Esophagus muscularis mucosa (tissue), 4 donors: Measurements from ENCODE around the gene ARAP1. TPM values are rescaled to one million over a fixed set of nuclear protein-coding genes. Genes with fewer than 3 reads are reported as not detected.

ENCODE experiments used
- DNase-seq: peaks from one replicate; pipeline ENCODE4 v3.0.0-alpha.2; 2017; ENCODE audit errors: extremely low spot score
- H3K27ac ChIP-seq, 4 donors: fragments of 200-600 bp; sonication (generic); replicated peaks in 1 of 4; 1 replicate in 3 of 4; 2 replicates in 1 of 4; pipeline ENCODE4 v1.5.1; 2016 to 2019; ENCODE audit warnings: mild to moderate bottlenecking in 1 of 4
- H3K27me3 ChIP-seq, 4 donors: fragments of 200-600 bp; sonication (generic); one replicate each; pipeline versions ENCODE4 v1.5.1 to v1.6.0; 2016 to 2019
- H3K36me3 ChIP-seq, 4 donors: fragments of 200-600 bp; sonication (generic); one replicate each; pipeline ENCODE4 v1.5.1; 2016 to 2019
- H3K4me1 ChIP-seq, 4 donors: fragments of 200-600 bp; sonication (generic); one replicate each; pipeline ENCODE4 v1.5.1; 2016 to 2019
- H3K4me3 ChIP-seq, 4 donors: fragments of 200-600 bp; sonication (generic); 1 replicate in 2 of 4; 2 replicates in 2 of 4; pipeline ENCODE4 v1.5.1; 2016 to 2019; ENCODE audit warnings: mild to moderate bottlenecking in 4 of 4, moderate library complexity in 1 of 4
- H3K9me3 ChIP-seq, 4 donors: fragments of 200-600 bp; sonication (generic); 1 replicate in 3 of 4; 2 replicates in 1 of 4; pipeline ENCODE4 v1.5.1; 2016 to 2019
- EP300 ChIP-seq: sonication (generic); formaldehyde crosslinking; IDR thresholded peaks from one replicate; pipeline ENCODE4 v1.6.1; 2017; ENCODE audit warnings: antibody characterized with exemption
- POLR2A ChIP-seq: fragments of 450-650 bp; IDR thresholded peaks from one replicate; pipeline ENCODE4 v1.6.1; 2017; ENCODE audit warnings: antibody characterized with exemption, moderate library complexity, mild to moderate bottlenecking, low read depth
- POLR2AphosphoS5 ChIP-seq, 2 donors: sonication (generic); formaldehyde crosslinking; IDR thresholded peaks; one replicate each; pipeline ENCODE4 v1.6.1; 2017; ENCODE audit warnings: antibody characterized with exemption in 2 of 2
- WGBS: methylation state at CpG from one replicate; pipeline ENCODE4 v1.1.5; 2018; 5-methylcytosine and 5-hydroxymethylcytosine counted together
- intact Hi-C: fragments of 100-400 bp; cut with DNase I; formaldehyde crosslinking; loops from one replicate; pipeline ENCODE4 v1.15.1; 2023
- total RNA-seq, 4 donors: library from RNA; depleted of rRNA; stranded (reverse); fragments of >200 nt; gene quantifications; one replicate each; pipeline versions ENCODE4 v1.1.0 to v1.2.1, GENCODE V29; 2016
- TF ChIP-seq, protein P1 (sequence below), 3 experiments: fragments of 200-600 bp in 2 of 3; fragments of 450-650 bp in 1 of 3; sonication (generic) in 2 of 3; IDR thresholded peaks; one replicate each; pipeline ENCODE4 v1.5.1; 2017 to 2019; ENCODE audit warnings: antibody characterized with exemption in 3 of 3, mild to moderate bottlenecking in 2 of 3, moderate library complexity in 1 of 3

Gene ARAP1
- total RNA-seq, 4 donors from 2014 or later: 83.7 to 115 (median 110) TPM

DNA sequence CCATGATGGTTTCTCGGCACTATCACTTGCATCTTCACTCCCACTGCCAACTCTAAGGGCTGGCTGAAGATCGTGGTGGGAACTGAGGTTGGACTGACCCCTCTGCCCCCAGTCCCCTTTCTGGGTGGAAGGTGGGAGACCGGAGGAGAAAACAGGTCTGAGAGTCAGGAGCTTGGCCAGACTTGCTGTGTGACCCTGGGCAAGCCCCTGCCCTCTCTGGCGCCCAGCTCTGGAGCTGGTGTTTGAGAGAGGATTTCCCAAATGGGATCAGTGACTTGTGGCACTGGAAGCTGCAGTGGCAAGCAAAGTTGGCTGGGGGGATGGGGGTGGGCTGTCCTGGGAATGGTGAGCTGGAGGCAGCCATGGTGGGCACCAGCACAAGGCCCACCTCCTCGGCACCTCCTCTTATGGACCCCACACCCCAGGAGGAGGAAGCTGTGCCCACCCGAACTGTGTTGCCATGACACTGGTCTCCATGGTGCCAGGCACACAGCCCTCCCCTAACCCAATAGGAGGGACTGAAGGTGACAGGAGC, 71.5 kb downstream of the ARAP1 start:
- WGBS: 61% methylated on average over 6 of the region's 6 CpGs
- intact Hi-C loops: loop anchor here (5.0 kb wide), 1 partner anchor 208 kb away; no protein-coding TSS in a partner anchor

DNA sequence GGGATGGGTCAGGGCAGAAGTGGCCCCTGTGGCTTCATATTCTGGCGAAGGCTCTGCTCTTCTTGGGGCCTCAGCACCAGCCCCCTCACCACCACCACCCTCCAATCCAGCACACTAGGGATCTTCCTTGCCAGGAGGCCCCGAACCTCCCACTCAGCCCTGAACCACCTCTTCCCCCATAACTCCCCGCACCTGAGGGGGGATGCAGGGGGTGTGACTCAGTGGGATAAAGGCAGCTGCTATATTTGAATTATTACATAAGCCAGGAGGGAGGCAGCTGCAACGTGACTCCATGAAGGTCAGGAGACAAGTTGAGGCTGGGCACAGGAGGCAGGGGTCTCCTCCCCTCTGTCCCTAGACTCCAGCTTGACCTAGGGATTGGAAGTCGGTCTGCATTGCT, 72.3 kb downstream of the ARAP1 start:
- intact Hi-C loops: loop anchor here (5.0 kb wide), 1 partner anchor 208 kb away; no protein-coding TSS in a partner anchor
- 67% methylated on average over 5 of the region's 5 CpGs for WGBS
- Histone ChIP-seq H3K9me3 (no peaks in the 10 kb centered on the region), H3K36me3 (peaks cover 0 to 11% (median 6%) of the 10 kb centered on the region in 4 donors), H3K27me3 (peaks cover 0 to 57% (median 32%) of the 10 kb centered on the region in 4 donors), H3K27ac (no peak overlapping the region), H3K4me3 (no peak overlapping the region), H3K4me1 (peaks cover 9 to 36% (median 28%) of the 10 kb centered on the region in 4 donors)
- no peak for TF ChIP-seq EP300
- TF ChIP-seq, protein P1, sequence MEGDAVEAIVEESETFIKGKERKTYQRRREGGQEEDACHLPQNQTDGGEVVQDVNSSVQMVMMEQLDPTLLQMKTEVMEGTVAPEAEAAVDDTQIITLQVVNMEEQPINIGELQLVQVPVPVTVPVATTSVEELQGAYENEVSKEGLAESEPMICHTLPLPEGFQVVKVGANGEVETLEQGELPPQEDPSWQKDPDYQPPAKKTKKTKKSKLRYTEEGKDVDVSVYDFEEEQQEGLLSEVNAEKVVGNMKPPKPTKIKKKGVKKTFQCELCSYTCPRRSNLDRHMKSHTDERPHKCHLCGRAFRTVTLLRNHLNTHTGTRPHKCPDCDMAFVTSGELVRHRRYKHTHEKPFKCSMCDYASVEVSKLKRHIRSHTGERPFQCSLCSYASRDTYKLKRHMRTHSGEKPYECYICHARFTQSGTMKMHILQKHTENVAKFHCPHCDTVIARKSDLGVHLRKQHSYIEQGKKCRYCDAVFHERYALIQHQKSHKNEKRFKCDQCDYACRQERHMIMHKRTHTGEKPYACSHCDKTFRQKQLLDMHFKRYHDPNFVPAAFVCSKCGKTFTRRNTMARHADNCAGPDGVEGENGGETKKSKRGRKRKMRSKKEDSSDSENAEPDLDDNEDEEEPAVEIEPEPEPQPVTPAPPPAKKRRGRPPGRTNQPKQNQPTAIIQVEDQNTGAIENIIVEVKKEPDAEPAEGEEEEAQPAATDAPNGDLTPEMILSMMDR (IDR thresholded peaks at IDR 0.05): no peak
- no peak for TF ChIP-seq POLR2AphosphoS5 (IDR thresholded peaks at IDR 0.05)
- TF ChIP-seq POLR2A: no peak
- no peak for DNase-seq

More for the DNA sequence above, 71.5 kb downstream of the ARAP1 start:
- DNase-seq: no peak
- H3K9me3 ChIP-seq: no peaks in the 10 kb centered on the region
- peaks cover 15 to 44% (median 37%) of the 10 kb centered on the region in 4 donors for H3K4me1 ChIP-seq
- H3K36me3 ChIP-seq: peaks cover 8 to 20% (median 14%) of the 10 kb centered on the region in 4 donors
- H3K4me3 ChIP-seq: no peak overlapping the region
- peaks cover 0 to 49% (median 25%) of the 10 kb centered on the region in 4 donors for H3K27me3 ChIP-seq
- H3K27ac ChIP-seq: no peak overlapping the region
- TF ChIP-seq POLR2A (no peak), POLR2AphosphoS5 (IDR thresholded peaks at IDR 0.05) (no peak), EP300 (no peak)
- TF ChIP-seq, protein P1 (IDR thresholded peaks at IDR 0.05): no peak

DNA sequence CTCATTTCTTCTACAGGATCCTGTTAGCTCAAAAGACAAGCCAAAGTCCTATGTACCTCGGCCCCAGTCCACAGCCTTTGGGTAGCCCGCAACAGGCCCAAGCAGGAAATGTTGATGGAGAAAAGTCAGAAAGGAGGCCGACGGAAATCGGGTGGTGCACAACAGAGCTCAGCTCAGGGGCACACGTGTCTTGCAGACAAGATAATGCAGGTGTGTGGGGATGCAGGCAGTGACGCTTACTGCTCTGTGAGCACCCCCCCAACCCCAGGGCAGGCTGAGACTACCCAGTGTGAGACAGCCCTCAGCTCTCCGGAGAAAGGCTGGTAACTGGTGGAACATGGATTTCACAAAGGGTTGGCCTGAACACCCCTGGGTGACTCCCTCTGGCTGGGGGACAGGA, 73.7 kb downstream of the ARAP1 start:
- TF ChIP-seq POLR2AphosphoS5 (IDR thresholded peaks at IDR 0.05) (no peak), POLR2A (no peak), EP300 (no peak)
- TF ChIP-seq, protein P1 (IDR thresholded peaks at IDR 0.05): no peak
- intact Hi-C loops: no loop called here

DNA sequence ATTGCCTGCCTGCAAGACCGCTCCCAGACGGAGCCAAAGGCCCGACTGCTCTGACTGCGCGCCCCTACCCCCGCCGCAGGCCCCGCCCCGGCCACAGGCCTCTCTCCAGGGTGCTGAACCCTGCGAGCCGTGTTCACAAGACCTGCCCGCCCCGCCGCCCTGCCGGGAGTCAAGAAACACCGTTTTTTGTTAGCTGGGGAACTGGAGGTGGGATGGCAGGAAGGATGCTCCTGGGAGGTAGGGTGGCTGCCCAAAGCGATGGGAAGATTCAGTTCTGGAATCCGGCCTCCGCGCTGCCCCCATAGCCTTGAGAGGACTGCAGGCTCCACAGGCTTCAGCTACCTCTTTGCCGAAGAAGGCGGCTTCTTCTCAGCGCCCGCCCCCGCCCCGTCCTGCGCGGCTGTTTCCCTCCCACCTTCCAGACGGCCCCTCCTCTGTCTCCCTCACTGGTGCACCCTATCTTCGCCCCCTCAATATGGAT, 75.3 kb downstream of the ARAP1 start:
- peaks cover 3 to 87% (median 52%) of the 10 kb centered on the region in 4 donors for H3K27me3 ChIP-seq
- WGBS: 9% methylated on average over 3 of the region's 30 CpGs
- DNase-seq: no peak

More for the DNA sequence above, 73.7 kb downstream of the ARAP1 start:
- Histone ChIP-seq H3K27me3 (peaks cover 3 to 71% (median 42%) of the 10 kb centered on the region in 4 donors), H3K27ac (no peak overlapping the region), H3K4me1 (peaks cover 7 to 27% (median 17%) of the 10 kb centered on the region in 4 donors), H3K4me3 (no peak overlapping the region), H3K9me3 (no peaks in the 10 kb centered on the region), H3K36me3 (peaks cover 0 to 7% (median 0%) of the 10 kb centered on the region in 4 donors)
- DNase-seq: no peak
- WGBS: 83% methylated on average over 7 of the region's 8 CpGs

More for the DNA sequence above, 75.3 kb downstream of the ARAP1 start:
- Histone ChIP-seq H3K36me3 (no peaks in the 10 kb centered on the region), H3K4me1 (peaks cover 7 to 26% (median 17%) of the 10 kb centered on the region in 4 donors), H3K4me3 (no peak overlapping the region), H3K27ac (no peak overlapping the region), H3K9me3 (no peaks in the 10 kb centered on the region)
- intact Hi-C loops: no loop called here
- TF ChIP-seq POLR2A: no peak
- no peak for TF ChIP-seq EP300
- TF ChIP-seq, protein P1 (IDR thresholded peaks at IDR 0.05): no peak
- TF ChIP-seq POLR2AphosphoS5 (IDR thresholded peaks at IDR 0.05): no peak
